CD14-positive monocyte (primary cell): ENCODE results near the gene NSMF. TPM values are rescaled to one million over a fixed set of nuclear protein-coding genes. Genes with fewer than 3 reads are reported as not detected.

ENCODE experiments used
- DNase-seq, 3 donors: peaks; one replicate each; pipeline ENCODE4 v3.0.0-alpha.2; 2011 to 2022
- H2AFZ ChIP-seq: 2 replicates; pipeline ENCODE4 v1.6.0; 2012; ENCODE audit warnings: mild to moderate bottlenecking, low read depth, low read length, inconsistent platforms; ENCODE audit not compliant: insufficient read depth, poor library complexity, severe bottlenecking
- H3K27ac ChIP-seq, 2 donors: 1 replicate in 1 of 2; 2 replicates in 1 of 2; pipeline ENCODE4 v1.5.1; 2012 to 2013; ENCODE audit warnings: low read length in 2 of 2, control low read depth in 1 of 2, inconsistent platforms in 1 of 2, low read depth in 1 of 2, mild to moderate bottlenecking in 1 of 2
- H3K27me3 ChIP-seq, 2 donors: one replicate each; pipeline versions ENCODE4 v1.6.0 to v1.6.1; 2011 to 2013; ENCODE audit warnings: low read length in 2 of 2; ENCODE audit not compliant: control insufficient read depth in 2 of 2, insufficient read depth in 2 of 2
- H3K36me3 ChIP-seq, 2 donors: replicated peaks in 1 of 2; 1 replicate in 1 of 2; 2 replicates in 1 of 2; pipeline versions ENCODE4 v1.5.1 to v1.6.1; 2012 to 2013; ENCODE audit warnings: low read length in 2 of 2, control low read depth in 1 of 2, inconsistent platforms in 1 of 2, mild to moderate bottlenecking in 1 of 2; ENCODE audit not compliant: insufficient read depth in 2 of 2, control insufficient read depth in 1 of 2
- H3K4me1 ChIP-seq, 2 donors: 1 replicate in 1 of 2; 2 replicates in 1 of 2; pipeline versions ENCODE4 v1.5.1 to v1.6.1; 2012 to 2013; ENCODE audit warnings: low read length in 2 of 2, control low read depth in 1 of 2, inconsistent platforms in 1 of 2, mild to moderate bottlenecking in 1 of 2, moderate library complexity in 1 of 2; ENCODE audit not compliant: insufficient read depth in 2 of 2, control insufficient read depth in 1 of 2
- H3K4me2 ChIP-seq: replicated peaks from 2 replicates; pipeline ENCODE3; 2012; ENCODE audit warnings: low read length, moderate library complexity, mild to moderate bottlenecking; ENCODE audit not compliant: poor library complexity, severe bottlenecking; ENCODE audit errors: extremely low read depth
- H3K4me3 ChIP-seq, 3 experiments: fragments of 200-600 bp in 1 of 3; sonication (generic) in 1 of 3; replicated peaks in 1 of 3; 1 replicate in 2 of 3; 2 replicates in 1 of 3; pipeline ENCODE4 v1.5.1; 2011 to 2013; ENCODE audit warnings: low read length in 3 of 3, mild to moderate bottlenecking in 3 of 3, control low read depth in 2 of 3, low read depth in 2 of 3, inconsistent platforms in 1 of 3, moderate library complexity in 1 of 3
- H3K79me2 ChIP-seq: 2 replicates; pipeline ENCODE4 v1.6.0; 2012; ENCODE audit warnings: mild to moderate bottlenecking, control low read depth, inconsistent platforms, low read length, moderate library complexity; ENCODE audit not compliant: insufficient read depth
- H3K9ac ChIP-seq: 2 replicates; pipeline ENCODE4 v1.6.0; 2017; ENCODE audit warnings: low read length, mild to moderate bottlenecking; ENCODE audit not compliant: insufficient read depth, poor library complexity, severe bottlenecking
- H3K9me3 ChIP-seq, 2 donors: replicated peaks in 1 of 2; 1 replicate in 1 of 2; 2 replicates in 1 of 2; pipeline versions ENCODE4 v1.5.1 to v1.6.1; 2012 to 2013; ENCODE audit warnings: low read length in 2 of 2, control low read depth in 1 of 2; ENCODE audit not compliant: control insufficient read depth in 1 of 2, insufficient read depth in 1 of 2
- H4K20me1 ChIP-seq: 2 replicates; pipeline ENCODE4 v1.6.0; 2012; ENCODE audit warnings: mild to moderate bottlenecking, low read length, control low read depth, moderate library complexity; ENCODE audit not compliant: insufficient read depth
- H3K27ac Mint-ChIP-seq, 7 donors: one replicate each; pipeline ENCODE4 v1.8.0; 2020; ENCODE audit warnings: mild to moderate bottlenecking in 7 of 7, mixed read lengths in 7 of 7, moderate library complexity in 6 of 7, inconsistent platforms in 2 of 7
- H3K27me3 Mint-ChIP-seq, 3 donors: one replicate each; pipeline ENCODE4 v1.8.0; 2021 to 2022; ENCODE audit warnings: low read depth in 3 of 3, mild to moderate bottlenecking in 3 of 3, mixed read lengths in 3 of 3, moderate library complexity in 3 of 3, inconsistent platforms in 1 of 3
- H3K36me3 Mint-ChIP-seq, 2 donors: one replicate each; pipeline ENCODE4 v1.8.0; 2020; ENCODE audit warnings: mixed read lengths in 2 of 2, inconsistent platforms in 1 of 2, mild to moderate bottlenecking in 1 of 2
- H3K4me1 Mint-ChIP-seq: one replicate; pipeline ENCODE4 v1.8.0; 2020; ENCODE audit warnings: mild to moderate bottlenecking, mixed read lengths
- H3K4me3 Mint-ChIP-seq, 2 donors: one replicate each; pipeline ENCODE4 v1.8.0; 2020; ENCODE audit warnings: mild to moderate bottlenecking in 2 of 2, mixed read lengths in 2 of 2, moderate library complexity in 1 of 2
- H3K9me3 Mint-ChIP-seq, 7 donors: one replicate each; pipeline ENCODE4 v1.8.0; 2020 to 2022; ENCODE audit warnings: mixed read lengths in 7 of 7, mild to moderate bottlenecking in 6 of 7, moderate library complexity in 6 of 7, inconsistent platforms in 2 of 7
- CTCF ChIP-seq: fragments of 200-600 bp; IDR thresholded peaks from one replicate; pipeline ENCODE4 v1.8.0; 2022; ENCODE audit warnings: antibody characterized with exemption, mild to moderate bottlenecking
- WGBS: methylation state at CpG from one replicate; pipeline ENCODE4 v1.1.5; 2013; ENCODE audit warnings: missing lambda C conversion rate; ENCODE audit not compliant: insufficient coverage; 5-methylcytosine and 5-hydroxymethylcytosine counted together
- intact Hi-C, 2 donors: fragments of 100-400 bp; cut with micrococcal nuclease; formaldehyde crosslinking; loops; one replicate each; pipeline versions ENCODE4 v1.15.0 to v1.15.1; 2023
- polyA plus RNA-seq, 3 donors: library from polyadenylated mRNA; depleted of rRNA in 1 of 3; unstranded in 2 of 3; stranded (reverse) in 1 of 3; fragments of 300-500 nt in 2 of 3; fragments of >200 nt in 1 of 3; fragmentation: Illumina TruSeq in 2 of 3; gene quantifications; 1 replicate in 2 of 3; 2 replicates in 1 of 3; pipeline ENCODE4 v1.2.3, GENCODE V29; 2012 to 2021

The NSMF gene
- polyA plus RNA-seq, 3 donors, result 4.6 to 68.4 (median 5.3) TPM

- H3K27ac Mint-ChIP-seq, result no peak overlapping the region
- TF ChIP-seq CTCF, result no peak
- Histone ChIP-seq H3K79me2 (no peaks in the 10 kb centered on the region), H3K4me2 (no peak overlapping the region), H3K4me1 (peaks cover 4 to 5% of the 10 kb centered on the region in 2 donors), H3K36me3 (no peaks in the 10 kb centered on the region), H3K9me3 (peaks cover 0 to 2% of the 10 kb centered on the region in 2 donors), H3K27ac (no peak overlapping the region), H2AFZ (no peak overlapping the region), H4K20me1 (no peaks in the 10 kb centered on the region), H3K4me3 (no peak overlapping the region), H3K27me3 (peaks cover 2% of the 10 kb centered on the region in 2 donors), H3K9ac (no peak overlapping the region)
- no peak for DNase-seq
- H3K4me1 Mint-ChIP-seq, result peaks cover 2% of the 10 kb centered on the region
- 94% methylated on average over 24 of the region's 24 CpGs for WGBS
- no peak overlapping the region for H3K4me3 Mint-ChIP-seq
- intact Hi-C loops, result no loop called here
- H3K36me3 Mint-ChIP-seq, result peaks cover 0 to 2% of the 10 kb centered on the region in 2 donors
- H3K9me3 Mint-ChIP-seq, result peaks cover 0 to 2% (median 1%) of the 10 kb centered on the region in 7 donors
- peaks cover 2 to 22% (median 7%) of the 10 kb centered on the region in 3 donors for H3K27me3 Mint-ChIP-seq
Observed at GRCh38 chr9:137436761-137437600, 22.2 kb downstream of the NSMF start.

GRCh38 chr9:137435980-137436760 is 23.0 kb downstream of the NSMF start:
- no peaks in the 10 kb centered on the region for H3K4me1 Mint-ChIP-seq
- H3K27ac Mint-ChIP-seq, result peak overlapping the region in 1 of 7 donors; percentile 49
- Histone ChIP-seq H3K4me2 (no peak overlapping the region), H3K27ac (no peak overlapping the region), H4K20me1 (no peaks in the 10 kb centered on the region), H3K27me3 (no peaks in the 10 kb centered on the region), H3K4me1 (peaks cover under 1 to 2% of the 10 kb centered on the region in 2 donors), H3K79me2 (no peaks in the 10 kb centered on the region), H3K9ac (no peak overlapping the region), H3K4me3 (no peak overlapping the region), H3K9me3 (no peaks in the 10 kb centered on the region), H2AFZ (no peak overlapping the region), H3K36me3 (no peaks in the 10 kb centered on the region)
- TF ChIP-seq CTCF, result no peak
- DNase-seq, result no peak
- intact Hi-C loops, result no loop called here
- no peaks in the 10 kb centered on the region for H3K36me3 Mint-ChIP-seq
- peaks cover 0 to 16% (median 5%) of the 10 kb centered on the region in 3 donors for H3K27me3 Mint-ChIP-seq
- H3K4me3 Mint-ChIP-seq, result no peak overlapping the region
- 83% methylated on average over 40 of the region's 42 CpGs for WGBS
- no peaks in the 10 kb centered on the region for H3K9me3 Mint-ChIP-seq
